ENCODE data around the gene SPRR2D. TPM values are rescaled to one million over a fixed set of nuclear protein-coding genes. Genes with fewer than 3 reads are reported as not detected.

The SPRR2D gene
- total and polyA plus RNA-seq, 2 of the 8 experiments (the other 6 are each of a cell fraction or from before 2014, with no cell fraction given): not detected

- H2AK5ac ChIP-seq (ENCODE audit: low read depth, low read length): no peak within 1 kb of the TSS
- DNase-seq (ENCODE audit: low read depth in 1 of 2, low spot score in 2 of 2) (no peak), FAIRE-seq (no peak)
- H3K4me2 ChIP-seq (ENCODE audit: insufficient read depth in 1 of 2, low read depth in 2 of 2, low read length in 2 of 2): no peak within 1 kb of the TSS
- H3K36me3 ChIP-seq (ENCODE audit: control insufficient read depth in 2 of 4, insufficient read depth in 4 of 4, low read length in 3 of 4): no peaks in the 10 kb centered on the region
- H3K56ac ChIP-seq (replicated peaks; ENCODE audit: insufficient read length, low read depth, low read length): no peak within 1 kb of the TSS
- no peaks in the 10 kb centered on the region for H3K23me2 ChIP-seq (ENCODE audit: low read depth, low read length)
- no peak within 1 kb of the TSS for H2BK12ac ChIP-seq (ENCODE audit: low read depth, low read length)
- POLR2A ChIA-PET (ENCODE audit: partially characterized antibody): no interaction called here
- no peak within 1 kb of the TSS for H2AFZ ChIP-seq (ENCODE audit: low read length)
- no peak within 1 kb of the TSS for H4K91ac ChIP-seq (replicated peaks; ENCODE audit: insufficient read length, low read length)
- no peaks in the 10 kb centered on the region for H3K79me2 ChIP-seq (ENCODE audit: control insufficient read depth in 1 of 2, insufficient read depth in 2 of 2, low read length in 2 of 2)
- CTCF ChIA-PET (ENCODE audit: partially characterized antibody): interaction anchor here (0.9 kb wide), 1 partner anchor 162 kb away, joined by 4 read pairs; no protein-coding TSS in a partner anchor
- no peaks in the 10 kb centered on the region for H3K9me3 ChIP-seq (ENCODE audit: insufficient read depth in 2 of 2, low read depth in 1 of 2, low read length in 1 of 2)
- peaks cover 0 to 1% (median 0%) of the 10 kb centered on the region in 4 experiments; a peak in 1 of 7 replicates for H3K27me3 ChIP-seq (replicated peaks in 1 of 4; ENCODE audit: control insufficient read depth in 3 of 4, extremely low read depth in 1 of 4, insufficient read depth in 3 of 4, low read length in 3 of 4)
- H3K9ac ChIP-seq (replicated peaks in 1 of 4; ENCODE audit: extremely low read depth in 1 of 4, low read depth in 3 of 4, low read length in 3 of 4): no peak within 1 kb of the TSS
- no peaks in the 10 kb centered on the region for H3K4me1 ChIP-seq (replicated peaks in 1 of 4; ENCODE audit: control insufficient read depth in 3 of 4, insufficient read depth in 4 of 4, low read length in 3 of 4)
- H3K23ac ChIP-seq (ENCODE audit: insufficient read length): no peak within 1 kb of the TSS
- H2BK120ac ChIP-seq (replicated peaks; ENCODE audit: low read depth, low read length): no peak within 1 kb of the TSS
- no peaks in the 10 kb centered on the region for H4K20me1 ChIP-seq (replicated peaks in 1 of 2; ENCODE audit: control insufficient read depth in 1 of 2, insufficient read depth in 2 of 2, low read length in 2 of 2)
- H2BK20ac ChIP-seq (ENCODE audit: low read length): no peak within 1 kb of the TSS
- H4K5ac ChIP-seq (ENCODE audit: insufficient read length, low read depth, low read length): no peak within 1 kb of the TSS
- no peak within 1 kb of the TSS for H3K27ac ChIP-seq (ENCODE audit: low read depth, low read length)
- H3K14ac ChIP-seq (ENCODE audit: insufficient read length): no peak within 1 kb of the TSS
- no peaks in the 10 kb centered on the region for H3K79me1 ChIP-seq (ENCODE audit: low read depth, low read length)
- no peak within 1 kb of the TSS for H3K18ac ChIP-seq (ENCODE audit: extremely low read depth, low read length)
- no peak within 1 kb of the TSS; the same call in 1 of the 2 replicates for H4K8ac ChIP-seq (ENCODE audit: extremely low read depth, insufficient read depth, low read length)
- no peak within 1 kb of the TSS for H2BK15ac ChIP-seq (ENCODE audit: low read length)
- H3K4me3 ChIP-seq (ENCODE audit: extremely low read depth in 1 of 4, insufficient read depth in 2 of 4, low read depth in 3 of 4, low read length in 4 of 4): no peak within 1 kb of the TSS
- no peak within 1 kb of the TSS for H3K4ac ChIP-seq (replicated peaks; ENCODE audit: insufficient read length, low read depth, low read length)
- no peak within 1 kb of the TSS for H2BK5ac ChIP-seq (ENCODE audit: low read depth, low read length)
- TF ChIP-seq TBP (IDR thresholded peaks at IDR 0.05; ENCODE audit: low read depth, low read length) (no peak), KDM5A (IDR thresholded peaks at IDR 0.05; ENCODE audit: low read length) (no peak), CBX8 (IDR thresholded peaks at IDR 0.05; ENCODE audit: borderline replicate concordance, low read depth, low read length) (no peak), SUZ12 (IDR thresholded peaks at IDR 0.05; ENCODE audit: low read length) (no peak), POLR2A (IDR thresholded peaks at IDR 0.05; ENCODE audit: control extremely low read depth in 1 of 2, low read depth in 2 of 2, low read length in 2 of 2) (no peak), SAP30 (IDR thresholded peaks at IDR 0.05; ENCODE audit: insufficient read depth, insufficient replicate concordance, low read length) (no peak), SIRT6 (IDR thresholded peaks at IDR 0.05; ENCODE audit: low read length) (no peak), BACH1 (IDR thresholded peaks at IDR 0.05; ENCODE audit: low read length) (no peak), ZNF274 (IDR thresholded peaks at IDR 0.05; ENCODE audit: borderline replicate concordance, extremely low read depth, low read length) (no peak), CTBP2 (IDR thresholded peaks at IDR 0.05; ENCODE audit: borderline replicate concordance, insufficient read depth, insufficient read length, low read length) (no peak), NRF1 (IDR thresholded peaks at IDR 0.05; ENCODE audit: low read depth, low read length) (no peak), EGR1 (IDR thresholded peaks at IDR 0.05; ENCODE audit: borderline replicate concordance, low read depth, low read length) (no peak)
Measured at GRCh38 chr1:153030895-153031294, 10.0 kb downstream of the SPRR2D start, which contains the start of gene SPRR1B. TSS of gene SPRR1B (plus strand) at chr1:153031203. CDS start at chr1:153032346, 1,143 bp downstream.
